Activated CD4-positive, CD25-positive, alpha-beta regulatory T cell treated with anti-CD3 and anti-CD28 coated beads, Interleukin-2, amount 50 U/mL, for 16 hours (primary cell): ENCODE results near the gene METTL2A.
"Not testable (repeated sequence)": the region's sequence is repeated elsewhere in the genome, so short reads cannot be mapped to it uniquely, and the experiment has no call there.

ENCODE experiments used
- DNase-seq: peaks from one replicate; pipeline ENCODE4 v3.0.0-alpha.2; 2020; ENCODE audit warnings: low read depth, low spot score

The METTL2A gene

DNA sequence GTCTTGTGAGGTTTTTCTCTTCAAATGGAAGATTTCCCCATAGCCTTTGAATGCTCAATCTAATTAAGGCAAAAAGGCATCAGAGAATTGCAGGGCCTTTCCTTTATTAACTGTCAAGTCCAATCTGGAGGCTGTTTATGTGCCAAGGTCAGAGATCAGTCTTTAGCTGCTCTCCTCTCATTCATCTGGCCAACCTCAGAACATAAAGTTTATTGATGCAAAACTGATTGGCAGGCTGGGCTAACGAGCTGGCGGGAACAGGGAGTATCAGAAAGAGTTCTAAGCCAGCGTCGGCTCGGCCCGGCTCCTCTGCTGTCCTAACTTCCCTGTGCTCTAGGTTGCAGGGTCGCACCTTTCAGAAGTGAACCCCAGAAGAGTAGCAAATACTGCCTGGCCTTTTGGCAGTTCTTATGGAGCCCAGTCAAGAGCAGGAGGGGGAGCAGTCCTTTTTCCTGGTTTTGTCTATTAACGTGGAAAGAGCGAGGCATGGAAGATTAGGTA is 47.7 kb downstream of the METTL2A start:
- DNase-seq: not testable (repeated sequence)

DNA sequence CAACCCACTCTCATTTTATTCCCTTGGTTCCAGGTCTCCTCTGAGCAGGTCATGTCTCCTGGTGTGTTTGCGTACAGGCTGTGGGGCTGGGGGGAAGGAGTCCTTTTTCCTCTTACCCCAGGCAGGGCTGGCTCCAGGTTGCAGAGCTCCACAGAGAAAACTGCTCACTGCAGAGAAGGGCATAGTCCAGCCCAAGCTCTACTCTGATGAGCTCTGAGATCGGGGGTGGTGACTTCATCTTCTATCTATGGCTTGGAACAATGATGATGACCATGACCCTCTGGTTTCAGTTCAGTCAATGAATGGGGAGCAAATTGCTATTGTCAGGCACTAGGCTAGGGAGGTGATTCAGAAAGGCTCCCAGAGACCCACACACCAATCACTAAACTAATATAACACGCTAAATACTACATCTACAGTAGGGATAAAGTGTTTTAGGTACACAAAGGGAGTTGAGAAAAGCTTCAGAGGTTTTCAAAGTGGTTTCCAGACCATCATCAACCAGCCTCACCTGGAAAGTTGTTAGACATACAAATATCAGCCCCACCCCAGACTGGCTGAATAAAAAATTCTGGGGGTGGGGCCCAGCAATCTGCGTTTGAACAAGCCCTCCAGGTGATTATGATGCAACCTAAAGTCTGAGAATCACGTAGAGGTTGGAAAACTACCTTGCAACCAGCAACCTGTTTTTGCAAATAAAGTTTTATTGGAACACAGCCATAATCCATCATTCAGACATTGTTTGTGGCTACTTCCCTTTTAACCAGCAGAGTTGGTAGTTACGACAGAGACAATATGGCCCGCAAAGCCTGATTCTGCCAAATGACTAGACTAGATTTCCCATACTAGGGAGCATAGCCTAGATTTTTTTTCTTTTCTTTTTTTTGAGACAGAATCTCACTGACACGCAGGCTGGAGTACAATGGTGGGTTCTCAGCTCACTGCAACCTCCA is 49.6 kb downstream of the METTL2A start:
- DNase-seq: not testable (repeated sequence)

DNA sequence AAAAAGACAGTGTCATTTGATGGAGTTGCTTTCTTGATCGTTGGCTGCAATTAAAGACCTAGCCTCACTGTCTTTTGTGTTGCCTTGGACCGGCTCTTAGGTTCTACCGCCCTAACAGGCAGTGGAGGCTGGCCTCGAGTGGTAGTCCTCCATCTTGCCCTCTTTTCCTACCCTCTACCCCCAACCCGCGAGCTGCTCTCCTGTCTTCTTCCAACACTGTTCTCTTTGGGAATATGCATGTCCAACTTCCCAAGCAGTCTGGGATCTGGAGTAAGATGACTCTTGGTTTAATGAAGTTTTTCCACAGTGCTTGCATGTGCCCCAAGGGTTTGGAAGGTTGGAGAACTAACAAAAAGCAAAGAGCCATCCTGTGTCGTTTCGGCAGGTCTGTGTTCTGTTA is 53.4 kb downstream of the METTL2A start:
- not testable (repeated sequence) for DNase-seq

DNA sequence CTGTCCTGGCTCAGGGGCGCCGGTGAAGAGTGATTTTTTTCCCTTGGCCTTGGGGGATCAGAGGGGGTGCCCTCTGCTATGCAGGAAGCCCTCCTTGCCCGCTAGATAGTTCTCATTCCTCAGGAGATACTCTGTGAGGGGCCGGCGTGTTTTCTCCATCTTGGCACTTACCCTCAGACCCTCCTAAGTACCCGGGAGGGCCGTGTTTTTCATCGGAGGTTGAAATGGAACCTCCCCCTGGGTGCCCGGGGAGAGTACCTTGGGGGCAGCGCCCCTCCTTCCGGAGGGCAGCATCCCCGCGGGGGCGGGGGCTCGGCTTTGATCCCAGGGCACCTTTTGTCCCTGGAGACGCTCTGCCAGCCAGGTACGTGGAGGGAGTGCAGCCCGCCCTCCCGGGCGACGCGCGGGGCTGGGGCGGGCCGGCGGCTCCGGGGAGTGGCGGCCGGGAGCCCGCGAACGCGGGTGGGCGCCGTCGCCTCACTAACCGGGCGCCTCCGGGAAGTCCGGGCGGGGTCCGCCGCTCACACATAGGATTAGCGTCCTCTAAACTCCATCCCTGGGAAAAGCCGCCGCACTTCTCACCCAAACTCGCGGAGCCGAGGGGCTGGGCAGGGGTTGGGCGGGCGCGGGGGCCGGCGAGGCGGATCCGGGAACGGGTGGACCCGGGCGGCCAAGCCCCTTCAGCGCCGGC is 54.2 kb downstream of the METTL2A start:
- DNase-seq: not testable (repeated sequence)

DNA sequence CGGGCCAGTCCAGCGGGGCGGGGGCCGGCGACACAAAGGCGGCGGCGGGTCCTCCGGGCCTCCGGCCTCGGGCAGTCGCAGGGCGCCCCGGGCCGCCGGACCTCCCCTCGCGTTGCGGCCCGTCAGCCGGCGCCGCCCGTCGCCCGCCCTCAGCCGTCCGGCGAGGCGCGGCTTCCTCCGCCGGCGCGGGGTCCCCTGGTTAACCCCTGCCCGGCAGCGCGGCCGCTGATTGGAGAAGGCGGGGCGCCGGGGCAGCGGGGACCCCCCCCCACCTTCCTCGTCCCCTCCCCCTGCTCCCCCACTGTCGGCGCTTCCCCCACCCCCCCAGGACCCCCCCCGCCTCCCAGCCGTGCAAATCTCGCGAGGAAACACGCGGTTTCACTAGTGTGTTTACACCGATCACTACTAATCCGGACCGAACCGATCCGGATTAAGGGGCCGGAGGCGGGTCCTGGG is 54.8 kb downstream of the METTL2A start, which contains the start of gene TLK2:
Gene TLK2, plus strand, starts transcription at position 402 of the 456 bp plus-strand sequence. CDS start 2,301 bp downstream, outside the sequence.
- DNase-seq: peak; percentile 49

DNA sequence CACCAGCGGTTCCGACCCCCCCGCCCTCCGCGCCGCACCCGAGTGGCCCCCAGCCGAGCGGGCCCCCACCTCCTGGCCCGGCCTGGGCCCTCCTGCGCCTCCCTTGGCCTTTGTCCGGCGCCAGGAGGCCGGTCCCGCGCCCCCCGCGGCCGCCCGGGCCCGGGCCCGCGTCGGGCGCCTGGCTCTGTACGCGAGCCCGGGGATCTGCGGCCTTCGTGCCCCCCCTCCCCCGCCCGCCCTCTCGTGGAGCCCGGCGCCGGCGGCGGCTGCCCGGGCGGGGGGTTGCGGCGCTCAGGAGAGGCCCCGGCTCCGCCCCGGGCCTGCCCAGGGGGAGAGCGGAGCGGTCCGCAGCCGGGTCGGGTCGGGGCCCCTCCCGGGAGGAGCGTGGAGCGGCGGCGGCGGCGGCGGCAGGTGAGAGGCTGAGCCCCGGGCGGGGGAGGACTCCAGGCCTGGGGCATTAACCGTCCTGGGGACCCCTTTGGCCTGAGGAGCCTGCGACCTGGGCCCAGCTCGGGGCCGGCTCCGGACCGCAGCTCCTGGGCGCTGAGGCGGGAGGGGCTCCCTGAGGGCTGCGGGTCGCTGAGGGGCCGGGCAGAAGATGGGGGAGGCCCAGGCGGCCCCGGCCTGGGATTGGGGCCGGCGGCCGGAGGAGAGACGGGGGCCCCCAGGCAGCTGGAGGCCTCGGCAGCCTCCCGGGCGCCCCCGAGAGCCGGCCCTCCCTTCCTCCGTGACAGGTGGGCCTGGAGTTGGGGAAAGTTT is 55.4 kb downstream of the METTL2A start:
- DNase-seq: not testable (repeated sequence)

DNA sequence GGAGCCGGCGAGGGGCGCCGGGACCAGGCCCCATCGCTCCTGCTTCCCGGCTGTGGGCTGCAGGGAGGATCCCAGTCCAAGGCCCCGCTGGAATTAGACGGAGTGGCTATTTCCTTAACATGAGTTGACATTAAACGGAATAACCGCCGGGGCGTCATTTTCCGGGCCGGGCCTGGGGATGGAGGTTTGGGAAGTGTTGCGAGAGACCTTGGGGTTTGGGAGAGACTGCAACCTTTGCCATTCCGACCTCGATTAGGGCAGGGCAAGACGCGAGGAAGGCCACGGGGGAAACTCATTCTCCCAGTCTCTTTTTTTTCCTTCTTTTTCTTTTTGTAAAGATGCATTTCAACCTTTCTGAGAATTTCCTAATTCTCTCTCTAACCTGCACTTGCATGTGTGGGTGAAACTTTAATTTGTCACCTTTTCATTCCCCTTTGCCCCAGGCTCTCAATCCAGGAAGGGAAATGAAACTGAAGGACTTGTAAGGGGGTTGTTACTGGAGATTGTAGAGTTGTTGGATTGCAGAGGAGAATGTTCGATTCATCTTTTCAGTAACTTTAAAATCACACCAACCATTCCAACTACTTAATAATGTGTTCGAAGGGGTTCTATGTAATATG is 56.1 kb downstream of the METTL2A start:
- not testable (repeated sequence) for DNase-seq

DNA sequence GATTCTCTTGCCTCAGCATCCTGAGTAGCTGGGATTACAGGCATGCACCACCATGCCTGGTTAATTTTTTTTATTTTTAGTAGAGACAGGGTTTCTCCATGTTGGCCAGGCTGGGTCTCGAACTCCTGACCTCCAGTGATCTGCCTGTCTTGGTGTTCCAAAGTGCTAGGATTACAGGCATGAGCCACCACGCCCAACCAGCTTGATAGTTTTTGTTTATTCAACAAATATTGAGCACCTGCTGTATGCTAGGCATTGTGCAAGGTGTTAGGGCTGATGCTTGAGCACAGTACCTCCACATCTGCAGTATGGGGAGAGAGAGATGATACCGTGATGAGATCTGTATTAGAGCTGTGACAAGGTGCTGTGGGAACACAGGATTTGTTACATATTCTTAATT is 58.9 kb downstream of the METTL2A start:
- not testable (repeated sequence) for DNase-seq

DNA sequence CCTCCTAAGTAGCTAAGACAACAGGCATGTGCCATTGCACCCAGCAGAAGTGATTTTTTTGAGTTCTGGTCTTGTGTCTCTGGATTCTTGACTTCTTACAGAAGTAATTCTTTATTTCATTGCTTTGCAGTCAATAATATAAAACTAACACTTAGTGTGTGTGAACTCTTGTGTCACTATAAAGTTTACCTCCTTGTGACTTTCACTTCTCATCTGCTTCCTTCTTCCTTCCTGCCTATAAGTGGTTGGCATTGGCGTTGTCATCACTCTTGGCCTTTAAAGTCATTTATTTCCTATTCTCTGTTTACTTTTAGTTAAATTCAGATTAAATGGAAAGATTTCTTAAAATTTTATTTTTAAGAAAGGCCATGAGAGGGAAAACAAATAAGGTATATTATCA is 67.3 kb downstream of the METTL2A start:
- DNase-seq: not testable (repeated sequence)

DNA sequence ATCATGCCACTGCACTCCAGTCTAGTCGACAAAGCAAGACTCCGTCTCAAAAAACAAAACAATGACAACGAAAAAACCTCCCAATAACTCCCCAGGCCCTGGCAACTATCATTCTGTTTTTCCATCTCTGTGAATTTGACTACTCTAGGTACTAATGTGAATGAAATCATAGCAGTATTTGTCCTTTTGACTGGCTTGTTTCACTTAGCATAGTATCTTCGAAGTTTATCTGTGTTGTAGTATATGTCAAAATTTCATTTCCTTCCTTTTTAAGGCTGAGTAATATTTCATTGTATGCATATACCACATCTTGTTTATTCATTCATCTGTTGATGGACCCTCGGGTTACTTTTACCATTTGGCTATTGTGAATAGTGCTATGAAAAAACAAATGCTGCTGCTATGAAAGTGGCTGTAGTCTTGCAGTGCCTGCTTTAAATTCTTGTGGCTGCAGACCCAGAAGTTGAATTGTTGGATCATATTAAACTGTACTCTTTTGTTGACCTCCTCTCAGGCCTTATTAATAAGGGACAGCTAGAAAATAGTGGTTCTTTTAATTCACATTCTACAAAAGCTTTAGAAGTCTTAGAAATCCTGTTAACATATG is 69.5 kb downstream of the METTL2A start:
- not testable (repeated sequence) for DNase-seq

DNA sequence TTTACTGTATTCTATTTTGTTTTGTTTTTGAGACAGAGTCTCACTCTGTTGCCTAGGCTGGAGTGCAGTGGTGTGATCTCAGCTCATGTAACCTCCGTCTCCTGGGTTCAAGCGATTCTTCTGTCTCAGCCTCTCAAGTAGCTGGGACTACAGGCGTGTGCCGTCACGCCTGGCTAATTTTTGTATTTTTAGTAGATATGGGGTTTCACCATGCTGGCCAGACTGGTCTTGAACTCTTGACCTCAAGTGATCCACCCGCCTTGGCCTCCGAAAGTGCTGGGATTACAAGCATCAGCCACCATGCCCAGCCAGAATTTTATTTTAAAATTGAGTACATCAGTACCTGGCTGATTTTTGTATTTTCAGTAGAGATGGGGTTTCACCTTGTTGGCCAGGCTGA is 70.4 kb downstream of the METTL2A start:
- DNase-seq: not testable (repeated sequence)

DNA sequence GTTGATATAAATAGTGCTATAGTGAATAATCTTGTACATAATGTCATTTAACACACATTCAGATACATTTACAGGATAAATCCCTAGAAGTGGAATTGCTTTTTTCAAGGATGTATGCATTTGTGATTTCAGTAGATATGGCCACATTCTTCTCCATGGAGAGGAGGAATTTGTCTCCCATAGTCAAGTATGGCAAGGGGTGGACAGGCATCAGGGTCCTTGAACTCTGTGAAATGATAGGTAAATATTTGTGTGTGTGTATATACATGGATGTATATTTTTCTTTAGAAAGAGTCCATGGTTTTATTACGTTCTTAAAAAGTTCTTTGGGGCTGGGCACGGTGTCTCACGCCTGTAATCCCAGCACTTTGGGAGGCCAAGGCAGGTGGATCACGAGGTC is 72.6 kb downstream of the METTL2A start:
- not testable (repeated sequence) for DNase-seq

DNA sequence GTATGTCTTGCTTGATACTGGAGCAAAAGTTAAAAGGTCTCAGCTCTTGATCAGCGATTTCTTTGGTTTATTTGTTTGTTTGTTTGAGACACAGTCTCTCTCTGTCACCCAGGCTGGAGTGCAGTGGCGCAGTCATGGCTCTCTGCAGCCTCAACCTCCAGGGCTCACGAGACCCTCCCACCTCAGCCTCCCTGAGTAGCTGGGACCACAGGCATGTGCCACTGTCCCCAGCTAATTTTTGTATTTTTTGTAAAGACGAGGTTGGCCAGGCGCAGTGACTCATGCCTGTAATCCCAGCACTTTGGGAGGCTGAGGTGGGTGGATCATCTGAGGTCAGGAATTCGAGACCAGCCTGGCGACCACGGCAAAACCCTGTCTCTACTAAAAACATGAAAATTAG is 75.1 kb downstream of the METTL2A start:
- DNase-seq: not testable (repeated sequence)
